ENCODE results near the gene DDR1. TPM values are rescaled to one million over a fixed set of nuclear protein-coding genes. Genes with fewer than 3 reads are reported as not detected.

DDR1 gene
- total RNA-seq, 2 donors from 2014 or later = 178 to 182 TPM

DNA sequence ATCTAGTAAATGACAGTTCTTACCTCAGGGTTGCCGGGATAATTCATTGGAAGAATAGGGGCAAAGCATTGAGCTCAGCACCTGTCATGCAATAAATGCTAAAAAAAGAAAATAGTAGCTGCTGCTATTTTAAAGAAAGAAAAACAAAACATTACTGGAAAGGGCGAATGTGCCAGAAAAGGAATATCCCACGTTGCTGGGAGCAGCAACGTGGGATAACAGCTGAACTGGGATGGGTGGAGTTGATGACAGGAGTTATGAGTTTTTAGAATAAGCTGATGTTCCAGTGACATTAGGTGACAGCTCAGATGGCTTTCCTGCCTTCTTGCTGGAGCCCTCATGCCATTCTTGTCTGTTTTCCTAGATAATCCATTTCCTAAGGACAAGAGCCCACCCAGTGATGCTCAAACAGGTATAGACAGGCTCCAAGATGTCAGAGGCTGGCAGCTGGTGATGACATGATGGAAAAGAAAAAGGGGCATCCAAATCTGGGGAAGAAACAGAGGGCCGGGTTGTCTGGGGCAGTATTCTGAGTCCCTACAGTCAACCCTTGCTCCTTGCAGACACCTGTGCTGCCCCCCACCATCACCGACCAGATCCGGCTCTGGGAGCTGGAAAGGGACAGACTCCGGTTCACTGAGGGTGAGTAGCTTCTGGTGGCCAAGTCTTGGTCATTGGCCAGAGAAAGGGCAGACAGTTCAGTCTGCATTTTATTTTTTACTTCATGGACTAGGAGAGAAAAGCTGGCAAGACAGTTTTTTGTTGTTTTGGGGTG is 28.6 kb downstream of the DDR1 start:
- DNase-seq (ENCODE audit: low spot score) = no peak
- TF ChIP-seq, protein P1, sequence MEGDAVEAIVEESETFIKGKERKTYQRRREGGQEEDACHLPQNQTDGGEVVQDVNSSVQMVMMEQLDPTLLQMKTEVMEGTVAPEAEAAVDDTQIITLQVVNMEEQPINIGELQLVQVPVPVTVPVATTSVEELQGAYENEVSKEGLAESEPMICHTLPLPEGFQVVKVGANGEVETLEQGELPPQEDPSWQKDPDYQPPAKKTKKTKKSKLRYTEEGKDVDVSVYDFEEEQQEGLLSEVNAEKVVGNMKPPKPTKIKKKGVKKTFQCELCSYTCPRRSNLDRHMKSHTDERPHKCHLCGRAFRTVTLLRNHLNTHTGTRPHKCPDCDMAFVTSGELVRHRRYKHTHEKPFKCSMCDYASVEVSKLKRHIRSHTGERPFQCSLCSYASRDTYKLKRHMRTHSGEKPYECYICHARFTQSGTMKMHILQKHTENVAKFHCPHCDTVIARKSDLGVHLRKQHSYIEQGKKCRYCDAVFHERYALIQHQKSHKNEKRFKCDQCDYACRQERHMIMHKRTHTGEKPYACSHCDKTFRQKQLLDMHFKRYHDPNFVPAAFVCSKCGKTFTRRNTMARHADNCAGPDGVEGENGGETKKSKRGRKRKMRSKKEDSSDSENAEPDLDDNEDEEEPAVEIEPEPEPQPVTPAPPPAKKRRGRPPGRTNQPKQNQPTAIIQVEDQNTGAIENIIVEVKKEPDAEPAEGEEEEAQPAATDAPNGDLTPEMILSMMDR (IDR thresholded peaks at IDR 0.05) = no peak
- TF ChIP-seq POLR2AphosphoS5 (IDR thresholded peaks at IDR 0.05) = no peak
- no peak for TF ChIP-seq POLR2A (IDR thresholded peaks at IDR 0.05)
- 72% methylated on average over 8 of the region's 8 CpGs for WGBS
- H3K4me1 ChIP-seq (replicated peaks) = peaks cover 18% of the 10 kb centered on the region
- intact Hi-C loops (cut with DNase I) = no loop called here
- no peaks in the 10 kb centered on the region for H3K27me3 ChIP-seq (replicated peaks; ENCODE audit: insufficient read depth)
- peaks cover 0 to 11% of the 10 kb centered on the region in 2 donors for H3K36me3 ChIP-seq
- H3K4me3 ChIP-seq = no peak overlapping the region
- H3K9me3 ChIP-seq = no peaks in the 10 kb centered on the region
- peak overlapping the region; percentile 91 to 92 for H3K27ac ChIP-seq

DNA sequence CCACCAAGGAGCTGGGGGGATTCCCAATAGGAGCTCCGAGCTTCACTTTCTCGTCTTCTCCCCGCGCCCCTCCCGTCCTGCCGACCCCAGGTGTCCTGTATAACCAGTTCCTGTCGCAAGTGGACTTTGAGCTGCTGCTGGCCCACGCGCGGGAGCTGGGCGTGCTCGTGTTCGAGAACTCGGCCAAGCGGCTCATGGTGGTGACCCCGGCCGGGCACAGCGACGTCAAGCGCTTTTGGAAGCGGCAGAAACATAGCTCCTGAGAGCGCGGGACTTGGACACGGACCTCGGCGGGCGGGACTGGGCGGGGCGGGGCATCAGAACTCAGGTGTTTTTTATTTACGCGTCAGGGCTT is 29.4 kb downstream of the DDR1 start:
- Histone ChIP-seq H3K9me3 (no peaks in the 10 kb centered on the region), H3K4me1 (replicated peaks) (peaks cover 17% of the 10 kb centered on the region), H3K36me3 (peaks cover 0 to 11% of the 10 kb centered on the region in 2 donors), H3K27ac (peak overlapping the region; percentile 91 to 92), H3K27me3 (replicated peaks; ENCODE audit: insufficient read depth) (no peaks in the 10 kb centered on the region), H3K4me3 (peak overlapping the region; percentile 42 to 52)
- no peak for TF ChIP-seq POLR2A (IDR thresholded peaks at IDR 0.05)
- TF ChIP-seq, protein P1 (IDR thresholded peaks at IDR 0.05) = no peak
- WGBS = 5% methylated on average over 31 of the region's 31 CpGs
- DNase-seq (ENCODE audit: low spot score) = no peak
- intact Hi-C loops (cut with DNase I) = no loop called here

DNA sequence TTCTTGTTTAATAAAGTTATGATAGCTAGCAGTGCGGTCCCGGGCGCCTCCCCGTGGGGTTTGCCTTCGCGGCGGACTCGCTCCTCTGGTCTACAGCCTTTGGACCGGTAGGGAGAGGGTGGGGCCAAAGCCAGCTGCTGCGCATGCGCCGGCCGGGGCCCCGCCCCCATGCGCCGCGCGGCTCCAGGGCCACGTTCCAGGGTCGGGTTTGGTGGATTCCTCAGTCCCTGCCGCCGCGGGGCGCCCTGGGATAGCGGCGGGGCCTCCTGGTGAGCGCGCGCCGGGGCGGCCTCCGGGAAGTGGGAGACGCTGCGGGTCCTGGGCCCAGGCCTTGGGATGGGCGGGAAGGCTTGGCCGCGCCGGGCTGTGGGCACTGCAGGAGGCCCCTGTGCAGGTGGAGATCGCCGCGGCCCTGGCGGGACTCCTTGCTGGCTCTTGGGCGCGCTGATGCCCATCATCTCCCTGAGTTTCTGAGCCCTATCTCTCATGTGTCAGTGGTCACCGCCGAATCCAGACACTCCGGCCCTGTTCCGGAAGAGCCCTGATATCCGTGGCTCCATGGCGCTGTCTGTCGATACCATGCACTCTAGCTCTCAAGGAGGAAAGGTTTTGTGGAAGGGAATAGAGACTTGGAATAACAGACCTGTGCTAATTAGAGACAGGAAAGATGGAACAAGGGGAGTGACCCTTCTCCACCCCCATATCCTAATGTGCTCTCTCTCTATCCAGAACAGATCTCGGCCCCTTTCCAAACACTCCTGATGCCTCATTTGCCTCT is 29.9 kb downstream of the DDR1 start, which contains the start of gene VARS2:
Gene VARS2, plus strand, starts transcription at position 163 of the 778 bp plus-strand sequence. Its CDS starts 599 bp downstream, at position 762.
- no peaks in the 10 kb centered on the region for H3K9me3 ChIP-seq
- peak within 1 kb of the TSS; percentile 91 to 92 for H3K27ac ChIP-seq
- no peaks in the 10 kb centered on the region for H3K27me3 ChIP-seq (replicated peaks; ENCODE audit: insufficient read depth)
- H3K36me3 ChIP-seq = peaks cover 0 to 11% of the 10 kb centered on the region in 2 donors
- H3K4me3 ChIP-seq = peak within 1 kb of the TSS; percentile 42 to 52
- under 1% methylated on average over 48 of the region's 52 CpGs for WGBS
- TF ChIP-seq POLR2A (IDR thresholded peaks at IDR 0.05) (peak; percentile 85), POLR2AphosphoS5 (IDR thresholded peaks at IDR 0.05) (peak; percentile 93)
- TF ChIP-seq, protein P1 (IDR thresholded peaks at IDR 0.05) = peak; percentile 36 to 82 (median 62)
- DNase-seq (ENCODE audit: low spot score) = peak; percentile 95
- peaks cover 11% of the 10 kb centered on the region for H3K4me1 ChIP-seq (replicated peaks)
- intact Hi-C loops (cut with DNase I) = no loop called here

DNA sequence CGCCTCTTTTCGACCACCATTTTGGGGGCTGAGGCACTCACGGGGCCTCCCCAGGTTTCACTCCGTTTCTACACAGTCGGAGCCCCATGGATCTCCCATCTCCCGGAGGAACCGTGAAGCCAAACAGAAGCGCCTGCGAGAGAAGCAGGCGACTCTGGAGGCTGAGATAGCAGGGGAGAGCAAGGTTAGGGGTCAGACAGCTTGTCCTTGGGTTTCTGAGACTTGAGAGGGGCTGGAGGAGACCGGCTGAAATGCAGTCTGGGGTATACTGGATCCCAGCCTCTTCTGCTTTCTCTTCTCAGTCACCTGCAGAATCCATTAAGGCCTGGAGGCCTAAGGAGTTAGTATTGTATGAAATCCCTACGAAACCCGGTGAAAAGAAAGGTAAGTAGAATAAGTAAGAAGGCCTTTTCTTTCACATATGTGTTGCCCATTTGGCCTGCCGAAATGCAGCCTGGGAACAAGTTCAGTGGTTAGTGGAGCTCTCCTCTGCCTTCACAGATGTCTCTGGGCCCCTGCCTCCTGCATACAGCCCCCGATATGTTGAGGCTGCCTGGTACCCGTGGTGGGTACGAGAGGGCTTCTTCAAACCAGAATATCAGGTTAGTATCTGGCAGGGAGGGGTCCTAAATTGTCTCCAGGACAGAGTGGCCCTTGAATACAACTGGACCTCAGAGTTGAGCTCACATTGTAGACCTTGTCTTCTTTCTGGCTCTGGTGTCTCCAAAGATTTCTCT is 30.7 kb downstream of the DDR1 start:
- Histone ChIP-seq H3K9me3 (no peaks in the 10 kb centered on the region), H3K4me1 (replicated peaks) (peaks cover 11% of the 10 kb centered on the region), H3K27ac (peak overlapping the region; percentile 91 to 92), H3K4me3 (peak overlapping the region; percentile 42 to 52), H3K27me3 (replicated peaks; ENCODE audit: insufficient read depth) (no peaks in the 10 kb centered on the region), H3K36me3 (peaks cover 0 to 11% of the 10 kb centered on the region in 2 donors)
- 41% methylated on average over 17 of the region's 17 CpGs for WGBS
- TF ChIP-seq POLR2A (IDR thresholded peaks at IDR 0.05) (no peak), POLR2AphosphoS5 (IDR thresholded peaks at IDR 0.05) (no peak)
- TF ChIP-seq, protein P1 (IDR thresholded peaks at IDR 0.05) = no peak
- no peak for DNase-seq (ENCODE audit: low spot score)
- intact Hi-C loops (cut with DNase I) = loop anchor here (5.0 kb wide), 1 partner anchor 162 kb away; no protein-coding TSS in a partner anchor
